Activated T-cell treated with anti-CD3 and anti-CD28 coated beads, Interleukin-2, amount 50 U/mL, for 4 hours (primary cell): Measurements from ENCODE around the gene FABP7. TPM values are rescaled to one million over a fixed set of nuclear protein-coding genes. Genes with fewer than 3 reads are reported as not detected.
"Not testable (repeated sequence)": the region's sequence is repeated elsewhere in the genome, so short reads cannot be mapped to it uniquely, and the experiment has no call there.

Experiments used
- ATAC-seq, 2 donors: fragments of 200-7000 bp; cut with Tn5 transposase; one replicate each; pipeline ENCODE4 v1.10.0; 2021
- DNase-seq: peaks from one replicate; pipeline ENCODE4 v3.0.0-alpha.2; 2020
- H3K27me3 Mint-ChIP-seq: one replicate; pipeline ENCODE4 v1.8.0; 2021; ENCODE audit warnings: low read depth, mixed read lengths
- H3K36me3 Mint-ChIP-seq: one replicate; pipeline ENCODE4 v1.8.0; 2022; ENCODE audit warnings: mixed read lengths; ENCODE audit not compliant: insufficient read depth
- H3K4me1 Mint-ChIP-seq: one replicate; pipeline ENCODE4 v1.8.0; 2021; ENCODE audit warnings: low read depth, mixed read lengths
- H3K4me3 Mint-ChIP-seq: one replicate; pipeline ENCODE4 v1.8.0; 2021; ENCODE audit warnings: mild to moderate bottlenecking, moderate library complexity, mixed read lengths
- H3K9me3 Mint-ChIP-seq: one replicate; pipeline ENCODE4 v1.8.0; 2021; ENCODE audit warnings: mixed read lengths
- total RNA-seq, 3 donors: library from RNA; stranded (reverse); gene quantifications; one replicate each; pipeline ENCODE4 v1.2.1, GENCODE V29; 2021

FABP7 gene
- not detected for total RNA-seq

DNA sequence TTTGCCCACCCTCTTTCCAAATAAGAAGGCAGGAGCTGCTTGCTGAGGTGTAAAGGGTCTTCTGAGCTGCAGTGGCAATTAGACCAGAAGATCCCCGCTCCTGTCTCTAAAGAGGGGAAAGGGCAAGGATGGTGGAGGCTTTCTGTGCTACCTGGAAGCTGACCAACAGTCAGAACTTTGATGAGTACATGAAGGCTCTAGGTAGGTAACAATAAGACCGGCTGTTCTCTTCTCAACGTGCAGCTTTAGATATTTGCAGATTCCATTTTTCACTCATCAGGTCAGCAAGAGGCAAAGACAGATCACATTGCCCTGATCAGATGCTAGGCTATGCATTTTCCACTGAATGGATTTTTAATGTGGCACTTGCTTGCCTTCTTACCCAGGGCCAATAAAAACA lies at the start of gene FABP7:
TSS of gene FABP7 (plus strand) at position 50 of the 400 bp plus-strand sequence. CDS start at position 129, 79 bp downstream.
- Mint-ChIP-seq H3K4me1 (no peaks in the 10 kb centered on the region), H3K27me3 (peaks cover 6% of the 10 kb centered on the region), H3K36me3 (no peaks in the 10 kb centered on the region), H3K9me3 (peaks cover 4% of the 10 kb centered on the region), H3K4me3 (no peak within 1 kb of the TSS)
- ATAC-seq (no peak), DNase-seq (no peak)

DNA sequence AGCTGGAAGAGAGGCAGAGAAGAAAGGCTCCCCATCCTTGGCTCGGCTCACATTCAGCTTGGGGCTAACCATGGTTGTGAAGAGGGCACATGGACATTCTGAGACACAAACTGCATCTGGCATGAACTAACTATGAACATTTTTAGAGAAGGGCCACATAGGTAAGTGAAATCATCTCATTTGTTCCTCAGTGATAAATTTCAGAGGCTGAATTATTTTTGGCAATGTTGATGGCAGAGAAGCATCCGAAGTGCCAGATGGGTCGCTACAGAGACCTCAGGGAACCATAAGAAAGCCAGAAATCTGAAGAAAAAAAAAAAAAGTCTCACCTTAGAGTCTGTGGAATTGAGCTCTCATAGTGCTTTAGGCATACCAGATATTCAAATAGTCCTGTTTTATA lies 49.2 kb upstream of the FABP7 start:
- no peak for DNase-seq
- H3K4me3 Mint-ChIP-seq: no peak overlapping the region

DNA sequence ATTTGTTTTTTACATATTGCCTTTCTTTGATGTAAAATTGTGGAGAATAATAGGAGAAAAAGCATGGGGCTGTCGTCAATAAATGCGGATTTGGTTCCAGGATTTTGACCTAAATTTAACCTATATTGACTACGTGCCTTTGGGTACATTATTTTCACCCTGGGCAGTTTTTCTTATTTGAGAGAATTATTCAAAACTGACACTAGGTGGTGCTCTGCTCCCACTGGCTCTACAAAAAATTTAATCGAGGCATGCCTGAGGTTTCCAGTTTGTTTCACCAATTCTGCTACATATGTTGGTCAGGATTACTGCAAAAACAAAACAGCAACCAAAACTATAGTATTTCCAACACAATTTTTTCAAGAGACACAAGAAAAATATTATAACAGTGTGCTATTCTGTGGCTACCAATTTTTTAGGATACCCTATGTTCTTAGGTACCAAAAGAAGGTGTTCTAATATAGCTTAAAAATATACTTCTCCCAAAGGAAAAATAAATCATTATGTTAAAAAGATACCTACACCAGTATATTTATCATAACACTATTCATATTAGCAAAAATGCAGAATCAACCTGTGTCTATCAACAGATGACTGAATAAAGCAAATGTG lies 48.6 kb upstream of the FABP7 start:
- Mint-ChIP-seq H3K36me3 (no peaks in the 10 kb centered on the region), H3K9me3 (no peaks in the 10 kb centered on the region), H3K4me3 (no peak overlapping the region), H3K27me3 (peaks cover 3% of the 10 kb centered on the region), H3K4me1 (no peaks in the 10 kb centered on the region)
- ATAC-seq (no peak), DNase-seq (no peak)

More for the DNA sequence above, 49.2 kb upstream of the FABP7 start:
- no peak for ATAC-seq
- H3K36me3 Mint-ChIP-seq: no peaks in the 10 kb centered on the region
- H3K27me3 Mint-ChIP-seq: peaks cover 3% of the 10 kb centered on the region
- H3K4me1 Mint-ChIP-seq: no peaks in the 10 kb centered on the region
- no peaks in the 10 kb centered on the region for H3K9me3 Mint-ChIP-seq

DNA sequence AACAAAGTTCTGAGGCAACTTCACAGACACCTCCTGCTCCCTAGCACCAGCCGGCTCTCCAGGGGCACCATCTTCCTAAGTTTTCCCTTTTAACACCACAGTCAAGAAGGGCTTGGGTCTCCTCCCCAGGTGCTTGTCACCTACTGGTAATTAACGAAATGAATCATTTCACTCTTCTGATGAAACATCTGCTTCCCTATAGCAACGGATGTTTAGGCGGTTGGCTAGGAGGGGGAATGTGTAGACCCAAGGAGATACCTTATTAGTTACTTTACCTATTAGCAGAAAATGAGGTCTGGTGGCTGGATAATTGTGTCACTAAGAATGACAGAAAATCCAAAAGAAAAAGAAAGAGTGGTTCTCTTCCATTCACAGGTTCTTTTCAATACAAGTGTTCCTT lies 46.3 kb upstream of the FABP7 start:
- no peaks in the 10 kb centered on the region for H3K4me1 Mint-ChIP-seq
- DNase-seq (no peak), ATAC-seq (no peak)
- H3K4me3 Mint-ChIP-seq: no peak overlapping the region
- H3K36me3 Mint-ChIP-seq: no peaks in the 10 kb centered on the region
- peaks cover 3% of the 10 kb centered on the region for H3K27me3 Mint-ChIP-seq
- no peaks in the 10 kb centered on the region for H3K9me3 Mint-ChIP-seq

DNA sequence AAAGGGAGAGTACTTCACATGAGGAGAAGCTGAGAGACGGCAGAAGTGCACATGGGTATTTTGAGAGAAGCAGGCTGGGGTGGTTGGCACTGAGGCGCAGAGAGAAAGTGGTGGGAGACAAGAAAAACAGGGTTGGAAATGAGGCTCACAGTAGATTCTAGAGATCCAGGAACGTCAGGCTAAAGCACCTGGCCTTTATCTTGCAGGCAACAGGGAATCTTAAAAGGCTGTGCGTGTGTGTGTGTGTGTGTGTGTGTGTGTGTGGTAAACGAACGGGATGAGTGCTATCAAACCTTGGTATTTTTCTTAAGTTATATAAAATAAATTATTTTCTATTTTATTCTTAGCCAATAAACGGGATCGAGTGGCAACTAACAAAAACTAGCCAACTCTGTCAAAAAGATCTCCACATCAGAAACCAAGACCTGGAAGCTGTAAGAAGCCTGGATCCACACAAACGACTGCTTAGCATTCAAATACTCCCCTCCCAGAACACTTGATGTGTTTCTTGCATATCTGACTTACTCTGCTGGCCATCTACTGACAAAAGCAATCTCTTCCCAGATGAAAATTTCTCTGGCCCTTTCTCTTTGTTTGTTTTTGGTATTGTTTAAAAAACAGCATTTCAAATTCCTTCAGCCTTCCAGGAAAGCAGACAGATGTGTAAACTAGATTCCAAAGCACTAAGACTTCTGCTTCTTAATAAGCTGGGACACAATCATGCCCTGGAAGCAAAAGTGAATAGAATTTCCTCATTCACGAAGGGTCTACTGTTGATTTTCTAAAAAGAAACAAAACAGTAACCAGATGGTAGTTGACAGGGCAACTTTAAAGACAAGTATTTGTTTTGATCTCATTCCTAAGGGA lies 44.8 kb upstream of the FABP7 start:
- H3K4me1 Mint-ChIP-seq: no peaks in the 10 kb centered on the region
- DNase-seq (no peak), ATAC-seq (no peak)
- peaks cover 3% of the 10 kb centered on the region for H3K27me3 Mint-ChIP-seq
- no peaks in the 10 kb centered on the region for H3K36me3 Mint-ChIP-seq
- no peaks in the 10 kb centered on the region for H3K9me3 Mint-ChIP-seq
- no peak overlapping the region for H3K4me3 Mint-ChIP-seq

DNA sequence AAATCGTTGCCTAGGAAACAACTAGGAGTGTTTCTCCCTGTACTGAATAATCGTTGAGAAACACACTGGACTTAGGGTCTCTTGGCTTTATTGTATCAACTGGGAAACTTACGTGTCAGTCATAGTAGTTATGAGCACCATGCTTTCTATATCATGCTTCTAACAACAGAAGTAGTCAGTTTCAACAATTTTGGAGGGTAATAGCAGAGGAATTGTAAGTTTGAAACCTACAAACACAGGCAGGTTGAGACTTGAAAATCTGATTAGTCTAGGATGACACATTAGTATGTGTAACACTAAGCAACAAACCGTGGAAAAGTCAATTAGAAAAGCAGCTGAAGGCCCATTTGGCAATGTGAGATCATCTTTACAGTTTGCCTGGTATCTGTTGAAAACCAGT lies 43.9 kb upstream of the FABP7 start:
- ATAC-seq (no peak), DNase-seq (no peak)
- Mint-ChIP-seq H3K4me3 (no peak overlapping the region), H3K4me1 (no peaks in the 10 kb centered on the region), H3K27me3 (peaks cover 3% of the 10 kb centered on the region), H3K9me3 (no peaks in the 10 kb centered on the region), H3K36me3 (no peaks in the 10 kb centered on the region)

DNA sequence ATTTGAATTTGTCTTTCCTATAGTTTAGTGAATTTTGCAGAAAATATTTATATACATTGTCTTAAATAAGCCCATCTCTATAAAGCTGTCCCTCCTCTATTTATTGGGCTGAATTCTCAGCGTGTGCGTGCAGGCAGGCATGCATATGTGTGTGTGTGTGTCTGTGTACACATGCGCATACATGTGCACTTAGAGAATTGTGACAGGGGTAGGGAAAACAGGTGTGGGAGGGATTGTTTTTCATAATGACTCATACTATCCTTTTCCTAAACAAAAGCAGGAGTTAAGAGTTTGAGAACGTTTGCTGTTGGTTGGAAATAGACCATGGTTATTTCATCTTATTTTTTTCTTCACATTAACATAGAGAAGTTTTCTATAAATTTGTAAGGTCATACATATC lies 43.4 kb upstream of the FABP7 start:
- Mint-ChIP-seq H3K27me3 (peaks cover 3% of the 10 kb centered on the region), H3K9me3 (no peaks in the 10 kb centered on the region), H3K4me1 (no peaks in the 10 kb centered on the region), H3K4me3 (no peak overlapping the region), H3K36me3 (no peaks in the 10 kb centered on the region)
- no peak for ATAC-seq
- no peak for DNase-seq

DNA sequence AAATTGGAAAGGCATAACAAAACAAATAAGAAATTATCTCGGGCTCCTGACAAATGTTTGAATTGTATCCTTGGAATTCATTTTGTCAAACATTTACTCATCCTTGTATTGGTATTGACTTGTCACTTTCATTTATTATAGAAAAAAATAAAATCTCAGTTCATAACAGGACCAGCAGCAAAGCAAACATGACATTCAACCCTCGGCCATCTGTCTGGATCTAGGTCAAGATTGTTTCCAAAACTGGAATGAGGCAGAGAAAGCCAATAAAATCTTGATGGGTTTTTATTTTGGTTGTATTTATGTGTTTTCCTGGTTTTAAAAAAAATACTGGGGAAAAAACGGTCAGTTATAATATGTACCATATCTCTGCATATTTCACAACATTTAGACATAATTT lies 42.9 kb upstream of the FABP7 start:
- no peaks in the 10 kb centered on the region for H3K9me3 Mint-ChIP-seq
- no peaks in the 10 kb centered on the region for H3K36me3 Mint-ChIP-seq
- DNase-seq (no peak), ATAC-seq (no peak)
- no peaks in the 10 kb centered on the region for H3K4me1 Mint-ChIP-seq
- no peak overlapping the region for H3K4me3 Mint-ChIP-seq
- H3K27me3 Mint-ChIP-seq: peaks cover 3% of the 10 kb centered on the region

DNA sequence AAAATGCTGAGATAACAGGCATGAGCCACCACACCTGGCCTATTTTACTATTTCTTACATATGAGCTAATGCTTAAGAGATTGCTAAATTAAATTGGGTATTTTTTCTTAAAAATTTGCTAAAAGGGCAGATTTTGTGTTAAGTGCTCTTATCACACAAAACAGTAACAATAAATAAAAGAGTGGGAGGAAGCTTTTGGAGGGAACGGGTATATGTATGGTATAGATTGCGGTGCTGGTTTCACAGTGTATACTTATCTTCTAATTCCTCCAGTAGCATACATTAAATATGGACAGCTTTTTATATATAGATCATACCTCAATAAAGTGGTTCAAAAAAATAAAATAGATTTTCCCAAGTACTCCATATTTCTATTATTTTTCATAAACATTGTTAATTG lies 39.4 kb upstream of the FABP7 start:
- ATAC-seq (no peak), DNase-seq (no peak)
- Mint-ChIP-seq H3K9me3 (no peaks in the 10 kb centered on the region), H3K27me3 (peaks cover 1% of the 10 kb centered on the region), H3K36me3 (no peaks in the 10 kb centered on the region), H3K4me3 (no peak overlapping the region), H3K4me1 (no peaks in the 10 kb centered on the region)

DNA sequence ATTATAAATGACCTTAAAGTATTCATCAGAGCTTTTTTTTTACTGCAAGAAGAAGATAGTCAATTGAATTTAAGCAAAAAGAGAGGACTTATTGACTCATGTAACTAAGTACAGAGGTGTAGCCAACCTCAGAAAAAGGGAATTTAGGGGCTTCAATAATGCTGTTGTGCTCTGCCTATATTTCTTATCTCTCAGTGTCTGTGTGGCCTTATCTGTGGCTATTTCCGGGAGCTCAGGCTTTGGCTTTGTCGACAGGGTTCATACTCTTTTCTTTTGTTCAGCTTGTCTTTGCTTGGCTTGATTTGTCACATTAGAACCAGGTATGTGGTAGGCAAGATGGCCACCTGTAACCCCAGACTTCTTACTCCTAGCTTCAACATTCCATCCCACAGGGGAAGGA lies 38.6 kb upstream of the FABP7 start:
- H3K4me3 Mint-ChIP-seq: no peak overlapping the region
- DNase-seq (no peak), ATAC-seq (no peak)
- H3K4me1 Mint-ChIP-seq: no peaks in the 10 kb centered on the region
- H3K9me3 Mint-ChIP-seq: no peaks in the 10 kb centered on the region
- peaks cover 1% of the 10 kb centered on the region for H3K27me3 Mint-ChIP-seq
- no peaks in the 10 kb centered on the region for H3K36me3 Mint-ChIP-seq

DNA sequence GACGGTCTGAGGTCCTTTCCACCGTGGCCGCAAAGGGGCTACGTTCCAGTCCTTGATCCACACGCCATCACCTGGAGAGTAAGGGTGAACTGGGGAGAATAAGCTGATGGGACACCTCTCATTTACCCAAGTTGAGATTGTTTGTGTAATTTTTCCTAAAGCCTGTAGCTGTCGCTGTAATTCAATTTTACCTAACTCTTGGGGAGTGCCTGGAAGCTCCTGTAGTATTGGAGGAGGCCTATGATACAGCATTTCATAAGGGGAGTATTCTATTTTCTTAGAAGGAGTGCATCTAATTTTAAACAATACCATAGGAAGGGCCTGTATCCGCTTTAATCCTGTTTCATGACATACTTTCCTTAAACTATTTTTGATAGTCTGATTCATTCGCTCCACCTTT lies 35.3 kb upstream of the FABP7 start:
- not testable (repeated sequence) for H3K4me1 Mint-ChIP-seq, H3K9me3 Mint-ChIP-seq, H3K4me3 Mint-ChIP-seq, DNase-seq, H3K36me3 Mint-ChIP-seq, H3K27me3 Mint-ChIP-seq, ATAC-seq

DNA sequence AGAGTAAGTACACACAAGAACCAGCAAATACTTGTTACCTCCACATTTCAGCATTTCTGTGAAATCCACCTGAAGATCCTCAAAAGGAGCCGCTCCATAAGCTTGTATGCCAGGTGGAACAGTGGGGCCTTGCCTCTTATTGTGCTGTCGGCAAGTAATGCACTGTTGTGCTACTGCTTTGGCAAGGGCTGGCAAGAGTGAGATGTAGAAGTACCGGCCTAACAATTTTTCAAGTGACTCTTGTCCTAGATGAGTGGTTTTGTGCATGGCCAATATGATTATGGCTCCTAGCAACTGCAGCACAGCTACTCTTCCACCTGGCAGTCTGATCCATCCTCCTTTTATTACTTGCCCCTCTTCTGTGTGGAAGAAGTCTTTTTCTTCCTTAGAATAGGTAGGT lies 34.7 kb upstream of the FABP7 start:
- not testable (repeated sequence) for H3K4me3 Mint-ChIP-seq, H3K27me3 Mint-ChIP-seq, H3K4me1 Mint-ChIP-seq

DNA sequence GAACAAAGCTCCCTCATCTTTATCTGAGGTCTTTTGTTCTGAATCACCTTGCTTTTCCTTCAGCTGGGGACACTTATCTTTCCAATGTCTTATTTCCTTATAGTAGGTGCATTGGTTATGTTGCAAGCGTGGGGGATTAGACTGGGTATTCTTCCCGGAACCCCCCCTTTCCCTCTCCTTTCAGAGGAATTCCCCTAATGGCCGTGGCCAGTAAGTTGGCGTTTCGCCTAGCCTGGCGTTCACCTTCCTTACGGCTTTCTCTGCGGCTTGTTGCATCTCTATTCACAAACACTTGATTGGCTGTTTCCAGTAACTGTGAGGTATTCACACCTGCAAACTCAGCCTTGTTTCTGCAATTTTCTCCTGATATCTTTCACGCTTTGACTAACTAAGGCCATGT lies 32.8 kb upstream of the FABP7 start:
- Mint-ChIP-seq H3K9me3 (no peaks in the 10 kb centered on the region), H3K36me3 (no peaks in the 10 kb centered on the region), H3K4me3 (no peak overlapping the region), H3K4me1 (peaks cover 7% of the 10 kb centered on the region), H3K27me3 (peaks cover 1% of the 10 kb centered on the region)
- ATAC-seq (no peak), DNase-seq (no peak)

More for the DNA sequence above, 34.7 kb upstream of the FABP7 start:
- H3K36me3 Mint-ChIP-seq, H3K9me3 Mint-ChIP-seq, DNase-seq, ATAC-seq: not testable (repeated sequence)

DNA sequence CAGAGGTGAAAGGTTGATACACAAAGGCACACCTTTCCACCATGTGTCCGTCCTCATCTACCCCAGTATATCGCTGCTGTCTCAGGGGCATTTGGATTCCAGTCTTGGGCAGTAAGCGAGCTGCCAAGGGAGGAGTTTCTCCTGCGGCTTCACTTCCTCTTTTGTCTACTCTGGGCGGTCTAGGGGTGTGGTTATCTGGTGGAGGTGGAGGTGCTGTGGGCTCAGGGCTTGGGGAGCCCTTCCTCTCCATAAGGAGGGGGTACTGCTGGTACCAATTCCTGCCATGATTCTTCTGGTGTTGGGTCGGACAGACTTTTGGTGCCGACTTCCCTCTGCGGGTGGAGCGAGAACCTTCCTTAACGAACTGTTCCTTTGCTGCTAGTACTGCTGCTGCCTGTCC lies 31.9 kb upstream of the FABP7 start:
- H3K9me3 Mint-ChIP-seq: no peaks in the 10 kb centered on the region
- no peak overlapping the region for H3K4me3 Mint-ChIP-seq
- H3K36me3 Mint-ChIP-seq: no peaks in the 10 kb centered on the region
- peaks cover 1% of the 10 kb centered on the region for H3K27me3 Mint-ChIP-seq
- H3K4me1 Mint-ChIP-seq: peaks cover 9% of the 10 kb centered on the region
- DNase-seq (no peak), ATAC-seq (no peak)

DNA sequence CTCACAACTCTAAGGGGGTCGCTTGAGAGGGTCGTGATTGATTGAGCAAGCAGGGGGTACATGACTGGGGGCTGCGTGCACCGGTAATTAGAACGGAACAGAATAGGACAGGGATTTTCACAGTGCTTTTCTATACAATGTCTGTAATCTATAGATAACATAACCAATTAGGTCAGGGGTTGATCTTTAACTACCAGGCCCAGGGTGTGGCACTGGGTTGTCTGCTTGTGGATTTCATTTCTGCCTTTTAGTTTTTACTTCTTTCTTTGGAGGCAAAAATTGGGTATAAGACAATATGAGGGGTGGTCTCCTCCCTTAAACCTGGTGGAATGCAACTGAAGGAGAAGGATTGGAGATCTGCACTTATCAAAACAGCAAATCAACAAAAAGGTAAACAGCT lies 30.6 kb upstream of the FABP7 start:
- not testable (repeated sequence) for H3K36me3 Mint-ChIP-seq, H3K4me3 Mint-ChIP-seq, H3K9me3 Mint-ChIP-seq, H3K27me3 Mint-ChIP-seq, DNase-seq, ATAC-seq
- H3K4me1 Mint-ChIP-seq: peaks cover 11% of the 10 kb centered on the region
